ENCODE results near the gene RNF17.

The RNF17 gene

GRCh38 chr13:24763596-24764275 is at the start of gene RNF17:
TSS of gene RNF17 (plus strand) at chr13:24764169. CDS start at chr13:24764204, 35 bp downstream.
- H3K27ac ChIP-seq: no peak within 1 kb of the TSS
- H3K4me2 ChIP-seq: no peak within 1 kb of the TSS
- no peaks in the 10 kb centered on the region for H3K27me3 ChIP-seq (ENCODE audit: insufficient read depth, low read depth)
- no peak for TF ChIP-seq CTCF (conservative IDR thresholded peaks at IDR 0.05; ENCODE audit: low read depth, low read length)
- H3K4me1 ChIP-seq (ENCODE audit: low read depth, poor library complexity, severe bottlenecking): no peaks in the 10 kb centered on the region
- no peaks in the 10 kb centered on the region for H3K36me3 ChIP-seq (ENCODE audit: insufficient read depth)
- H3K9ac ChIP-seq: no peak within 1 kb of the TSS
- H3K4me3 ChIP-seq (IDR thresholded peaks at IDR 0.05; ENCODE audit: insufficient read depth, low read depth, low read length): no peak within 1 kb of the TSS
- H2AFZ ChIP-seq (ENCODE audit: low read depth): no peak within 1 kb of the TSS
- H4K20me1 ChIP-seq (ENCODE audit: insufficient read depth): no peaks in the 10 kb centered on the region
- H3K79me2 ChIP-seq (ENCODE audit: insufficient read depth, low read depth): no peaks in the 10 kb centered on the region

- Histone ChIP-seq H3K4me2 (no peak overlapping the region), H3K9ac (no peak overlapping the region), H3K4me3 (IDR thresholded peaks at IDR 0.05; ENCODE audit: insufficient read depth, low read depth, low read length) (no peak overlapping the region), H2AFZ (ENCODE audit: low read depth) (no peak overlapping the region), H3K36me3 (ENCODE audit: insufficient read depth) (no peaks in the 10 kb centered on the region), H3K4me1 (ENCODE audit: low read depth, poor library complexity, severe bottlenecking) (no peaks in the 10 kb centered on the region), H4K20me1 (ENCODE audit: insufficient read depth) (no peaks in the 10 kb centered on the region), H3K79me2 (ENCODE audit: insufficient read depth, low read depth) (no peaks in the 10 kb centered on the region), H3K27ac (no peak overlapping the region), H3K27me3 (ENCODE audit: insufficient read depth, low read depth) (no peaks in the 10 kb centered on the region)
- TF ChIP-seq CTCF (conservative IDR thresholded peaks at IDR 0.05; ENCODE audit: low read depth, low read length): no peak
Measured at GRCh38 chr13:24716011-24716410, 48.0 kb upstream of the RNF17 start.

- Histone ChIP-seq H4K20me1 (ENCODE audit: insufficient read depth) (no peaks in the 10 kb centered on the region), H3K79me2 (ENCODE audit: insufficient read depth, low read depth) (no peaks in the 10 kb centered on the region), H2AFZ (ENCODE audit: low read depth) (no peak overlapping the region), H3K27me3 (ENCODE audit: insufficient read depth, low read depth) (no peaks in the 10 kb centered on the region), H3K4me2 (no peak overlapping the region), H3K27ac (no peak overlapping the region), H3K9ac (no peak overlapping the region), H3K4me3 (IDR thresholded peaks at IDR 0.05; ENCODE audit: insufficient read depth, low read depth, low read length) (no peak overlapping the region), H3K4me1 (ENCODE audit: low read depth, poor library complexity, severe bottlenecking) (no peaks in the 10 kb centered on the region), H3K36me3 (ENCODE audit: insufficient read depth) (no peaks in the 10 kb centered on the region)
- TF ChIP-seq CTCF (conservative IDR thresholded peaks at IDR 0.05; ENCODE audit: low read depth, low read length): no peak
Measured at GRCh38 chr13:24716446-24716845, 47.5 kb upstream of the RNF17 start.

- no peaks in the 10 kb centered on the region for H3K79me2 ChIP-seq (ENCODE audit: insufficient read depth, low read depth)
- no peak overlapping the region for H3K27ac ChIP-seq
- no peak overlapping the region for H3K9ac ChIP-seq
- H3K4me1 ChIP-seq (ENCODE audit: low read depth, poor library complexity, severe bottlenecking): no peaks in the 10 kb centered on the region
- H3K27me3 ChIP-seq (ENCODE audit: insufficient read depth, low read depth): no peaks in the 10 kb centered on the region
- no peak overlapping the region for H3K4me2 ChIP-seq
- no peaks in the 10 kb centered on the region for H3K36me3 ChIP-seq (ENCODE audit: insufficient read depth)
- no peak overlapping the region for H2AFZ ChIP-seq (ENCODE audit: low read depth)
- TF ChIP-seq CTCF (conservative IDR thresholded peaks at IDR 0.05; ENCODE audit: low read depth, low read length): no peak
- no peaks in the 10 kb centered on the region for H4K20me1 ChIP-seq (ENCODE audit: insufficient read depth)
- no peak overlapping the region for H3K4me3 ChIP-seq (IDR thresholded peaks at IDR 0.05; ENCODE audit: insufficient read depth, low read depth, low read length)
Measured at GRCh38 chr13:24717217-24717616, 46.8 kb upstream of the RNF17 start.
